Memory B cell (primary cell): ENCODE measurements around the gene DEPP1.

ENCODE experiments used
- ATAC-seq: fragments of 150-1000 bp; cut with Tn5 transposase; 2 replicates; pipeline ENCODE4 v1.10.0; 2021; ENCODE audit warnings: low read depth, mild to moderate bottlenecking, moderate library complexity
- DNase-seq, 2 donors: peaks; one replicate each; pipeline ENCODE4 v3.0.0; 2022; ENCODE audit warnings: low spot score in 2 of 2
- H3K27ac Mint-ChIP-seq: one replicate; pipeline ENCODE4 v1.8.0; 2022; ENCODE audit warnings: mild to moderate bottlenecking, moderate library complexity, mixed read lengths
- H3K27me3 Mint-ChIP-seq: one replicate; pipeline ENCODE4 v1.8.0; 2022; ENCODE audit warnings: mixed read lengths
- H3K36me3 Mint-ChIP-seq: one replicate; pipeline ENCODE4 v1.8.0; 2022; ENCODE audit warnings: mild to moderate bottlenecking, mixed read lengths
- H3K4me1 Mint-ChIP-seq: one replicate; pipeline ENCODE4 v1.8.0; 2022; ENCODE audit warnings: mixed read lengths
- H3K4me3 Mint-ChIP-seq: one replicate; pipeline ENCODE4 v1.8.0; 2022; ENCODE audit warnings: mild to moderate bottlenecking, moderate library complexity, mixed read lengths
- H3K9me3 Mint-ChIP-seq: one replicate; pipeline ENCODE4 v1.8.0; 2022; ENCODE audit warnings: mixed read lengths

DEPP1 gene

DNA sequence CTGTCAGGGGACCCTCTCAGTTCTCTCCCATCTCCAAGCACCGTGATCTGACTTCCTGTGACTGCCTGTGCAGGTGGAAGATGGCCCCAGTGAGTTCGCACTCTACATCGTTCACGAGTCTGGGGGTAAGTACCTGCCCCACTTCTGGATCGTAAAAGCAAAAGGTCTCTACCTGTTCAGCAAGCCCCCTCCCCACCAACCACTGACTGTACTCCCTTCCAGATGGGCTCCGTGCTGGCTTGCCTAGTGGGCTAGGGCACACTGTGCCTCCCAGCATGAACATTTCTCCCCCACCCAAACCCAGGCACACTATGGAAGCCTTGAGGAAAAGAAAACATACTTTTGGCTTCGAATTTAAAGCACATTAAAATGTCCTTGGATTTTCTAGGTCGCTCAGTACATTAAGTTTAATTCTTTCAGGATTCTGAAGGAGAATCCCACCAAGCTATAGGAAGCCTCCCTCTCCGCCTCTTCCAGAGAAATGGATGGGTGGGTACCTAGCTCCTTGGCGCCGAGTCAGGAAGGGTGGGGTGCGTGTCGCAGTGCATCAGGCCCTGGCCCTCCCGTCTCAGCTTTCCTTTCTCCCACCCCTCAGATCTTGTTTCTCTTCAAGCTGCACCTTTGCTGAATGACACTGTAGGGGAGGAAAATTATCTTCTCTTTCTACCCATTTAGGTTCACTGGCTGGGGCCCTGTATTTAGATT is 11.1 kb upstream of the DEPP1 start:
- no peak for ATAC-seq
- Mint-ChIP-seq H3K4me3 (no peak overlapping the region), H3K9me3 (no peaks in the 10 kb centered on the region), H3K27me3 (peaks cover 3% of the 10 kb centered on the region), H3K27ac (no peak overlapping the region), H3K36me3 (no peaks in the 10 kb centered on the region), H3K4me1 (no peaks in the 10 kb centered on the region)
- no peak for DNase-seq

DNA sequence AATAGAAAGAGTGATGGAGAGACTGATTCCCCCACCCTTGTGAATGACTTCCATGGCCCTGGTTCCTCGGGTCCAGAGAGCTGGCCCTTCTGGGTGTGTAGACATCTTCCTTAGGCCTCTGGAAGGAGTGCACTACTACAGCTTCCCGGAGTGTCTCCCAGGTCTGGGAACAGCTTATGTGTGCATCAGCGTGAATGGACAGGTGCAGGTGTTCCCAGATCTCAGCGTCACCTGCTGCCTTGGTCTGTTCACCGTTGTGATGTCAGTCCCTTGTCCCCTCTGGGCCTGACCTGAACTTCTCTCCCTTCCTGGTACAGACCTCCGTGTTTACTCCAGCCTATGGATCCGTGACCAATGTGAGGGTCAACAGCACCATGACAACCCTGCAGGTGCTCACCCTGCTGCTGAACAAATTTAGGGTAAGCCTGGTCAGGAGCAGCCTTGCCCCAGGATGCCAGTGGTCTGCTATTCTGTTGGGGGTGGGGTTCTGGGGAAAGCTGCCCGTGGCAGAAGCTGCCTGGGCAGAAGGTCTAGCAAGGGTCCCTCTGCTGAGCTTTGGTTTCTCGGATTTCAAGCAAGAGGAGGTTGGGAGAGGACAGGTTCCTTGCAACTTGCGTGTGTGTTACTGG is 10.5 kb upstream of the DEPP1 start:
- ATAC-seq (no peak), DNase-seq (no peak)
- no peak overlapping the region for H3K27ac Mint-ChIP-seq
- no peaks in the 10 kb centered on the region for H3K4me1 Mint-ChIP-seq
- peaks cover 3% of the 10 kb centered on the region for H3K27me3 Mint-ChIP-seq
- H3K4me3 Mint-ChIP-seq, result no peak overlapping the region
- H3K9me3 Mint-ChIP-seq, result no peaks in the 10 kb centered on the region
- H3K36me3 Mint-ChIP-seq, result no peaks in the 10 kb centered on the region

DNA sequence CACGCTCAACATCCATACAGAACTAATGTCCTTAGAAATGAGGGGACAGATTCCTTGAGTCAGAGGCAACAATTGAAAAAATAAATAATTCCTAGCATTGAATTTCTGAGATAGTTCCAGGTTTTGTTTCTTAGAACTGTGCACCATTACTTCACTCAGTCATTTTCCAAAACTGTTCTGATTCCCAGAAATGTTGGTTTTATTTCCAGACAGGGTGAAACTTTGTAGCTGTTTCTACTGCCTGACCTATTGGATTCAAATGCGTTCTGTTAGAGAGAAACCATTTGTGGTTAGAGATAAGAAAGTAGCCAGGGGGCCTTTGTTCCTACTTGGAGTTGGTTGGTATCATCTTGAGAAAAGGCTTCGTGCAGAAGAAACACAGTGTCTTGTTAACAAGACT is 8.1 kb upstream of the DEPP1 start:
- H3K27me3 Mint-ChIP-seq, result peaks cover 3% of the 10 kb centered on the region
- H3K36me3 Mint-ChIP-seq, result no peaks in the 10 kb centered on the region
- ATAC-seq (no peak), DNase-seq (no peak)
- no peak overlapping the region for H3K4me3 Mint-ChIP-seq
- no peak overlapping the region for H3K27ac Mint-ChIP-seq
- H3K4me1 Mint-ChIP-seq, result no peaks in the 10 kb centered on the region
- no peaks in the 10 kb centered on the region for H3K9me3 Mint-ChIP-seq

DNA sequence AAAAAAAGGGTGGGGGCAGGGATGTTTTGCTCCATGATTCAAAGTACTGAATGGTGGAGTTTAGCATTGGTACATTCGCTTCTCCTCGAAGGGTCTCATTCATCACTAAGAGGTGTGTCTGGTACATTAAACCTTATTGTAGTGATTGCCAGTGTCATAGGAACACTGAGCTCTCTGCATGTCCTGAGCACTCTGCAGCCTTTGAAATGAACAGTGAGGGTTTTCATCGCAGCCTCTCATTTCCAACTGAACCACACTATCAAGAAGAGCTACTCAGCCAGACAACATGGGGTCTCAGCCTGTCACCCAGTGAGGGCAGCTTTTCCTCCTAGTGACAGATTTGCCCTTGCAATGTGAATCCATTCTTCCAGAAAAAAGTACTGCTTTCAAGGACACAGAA is 7.6 kb upstream of the DEPP1 start:
- Mint-ChIP-seq H3K27ac (no peak overlapping the region), H3K36me3 (no peaks in the 10 kb centered on the region), H3K4me3 (no peak overlapping the region), H3K4me1 (no peaks in the 10 kb centered on the region), H3K27me3 (peaks cover 3% of the 10 kb centered on the region), H3K9me3 (no peaks in the 10 kb centered on the region)
- no peak for ATAC-seq
- DNase-seq, result no peak

DNA sequence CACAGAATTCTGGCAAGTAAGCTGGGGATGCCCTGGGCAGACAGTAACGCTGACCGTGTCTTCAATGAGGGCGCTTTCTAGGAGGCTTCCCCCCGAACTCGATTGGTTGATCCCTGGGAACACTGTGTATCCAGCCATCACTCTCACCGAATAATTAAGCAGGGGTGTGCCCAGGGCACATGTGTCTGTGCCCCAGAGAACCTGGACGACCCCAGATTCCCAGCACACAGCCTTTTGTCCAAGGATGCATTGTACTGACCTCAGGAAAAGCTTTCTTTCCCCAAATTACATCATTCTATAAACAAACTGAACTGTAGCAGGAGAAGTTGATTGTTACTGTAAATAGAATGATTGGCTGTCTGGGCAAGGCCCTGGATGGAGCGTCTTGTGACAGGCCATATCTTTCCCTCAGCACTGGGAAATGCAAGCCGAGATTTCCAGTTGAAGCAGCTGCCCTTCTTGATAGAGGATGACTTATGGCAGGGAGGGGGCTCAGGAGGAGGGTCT is 6.6 kb upstream of the DEPP1 start:
- Mint-ChIP-seq H3K27ac (no peak overlapping the region), H3K4me3 (no peak overlapping the region), H3K36me3 (no peaks in the 10 kb centered on the region), H3K27me3 (peaks cover 5% of the 10 kb centered on the region), H3K9me3 (no peaks in the 10 kb centered on the region), H3K4me1 (no peaks in the 10 kb centered on the region)
- ATAC-seq (no peak), DNase-seq (no peak)

DNA sequence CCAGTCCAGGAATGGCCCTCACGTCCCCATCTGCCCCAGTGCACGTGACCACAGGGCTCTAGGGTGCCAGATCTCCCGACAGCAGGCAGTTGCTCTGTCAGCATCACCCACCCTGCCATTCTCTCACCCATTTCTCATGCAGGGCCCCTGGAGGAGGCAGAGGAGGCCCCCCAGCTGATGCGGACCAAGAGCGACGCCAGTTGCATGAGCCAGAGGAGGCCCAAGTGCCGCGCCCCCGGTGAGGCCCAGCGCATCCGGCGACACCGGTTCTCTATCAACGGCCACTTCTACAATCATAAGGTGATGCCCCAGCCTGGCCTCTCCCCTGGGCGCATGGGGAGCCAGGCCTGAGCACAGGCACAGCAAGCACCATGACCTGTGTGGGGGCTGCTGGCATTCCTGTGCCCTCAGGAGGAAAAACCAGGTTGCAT is 6.1 kb upstream of the DEPP1 start:
- Mint-ChIP-seq H3K9me3 (no peaks in the 10 kb centered on the region), H3K27ac (no peak overlapping the region), H3K4me3 (no peak overlapping the region), H3K27me3 (peaks cover 4% of the 10 kb centered on the region), H3K4me1 (no peaks in the 10 kb centered on the region), H3K36me3 (no peaks in the 10 kb centered on the region)
- ATAC-seq (no peak), DNase-seq (no peak)

DNA sequence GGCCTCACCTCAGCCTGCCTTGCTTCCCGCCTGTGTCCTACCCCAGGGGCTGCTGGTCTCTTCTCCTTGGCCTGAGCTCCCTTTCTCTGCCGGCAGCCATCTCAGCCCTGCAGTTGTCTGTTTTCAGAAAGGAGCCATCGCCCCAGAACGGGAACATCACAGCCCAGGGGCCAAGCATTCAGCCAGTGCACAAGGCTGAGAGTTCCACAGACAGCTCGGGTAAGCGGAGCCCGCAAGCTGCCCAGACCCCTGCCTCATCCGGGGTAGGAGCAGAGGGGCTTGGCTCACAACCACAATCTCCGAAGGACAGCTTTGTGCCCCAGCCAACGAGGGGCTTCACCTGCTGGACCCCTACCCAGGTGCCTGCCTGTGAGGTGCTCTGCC is 5.3 kb upstream of the DEPP1 start:
- peaks cover 2% of the 10 kb centered on the region for H3K27me3 Mint-ChIP-seq
- no peaks in the 10 kb centered on the region for H3K36me3 Mint-ChIP-seq

DNA sequence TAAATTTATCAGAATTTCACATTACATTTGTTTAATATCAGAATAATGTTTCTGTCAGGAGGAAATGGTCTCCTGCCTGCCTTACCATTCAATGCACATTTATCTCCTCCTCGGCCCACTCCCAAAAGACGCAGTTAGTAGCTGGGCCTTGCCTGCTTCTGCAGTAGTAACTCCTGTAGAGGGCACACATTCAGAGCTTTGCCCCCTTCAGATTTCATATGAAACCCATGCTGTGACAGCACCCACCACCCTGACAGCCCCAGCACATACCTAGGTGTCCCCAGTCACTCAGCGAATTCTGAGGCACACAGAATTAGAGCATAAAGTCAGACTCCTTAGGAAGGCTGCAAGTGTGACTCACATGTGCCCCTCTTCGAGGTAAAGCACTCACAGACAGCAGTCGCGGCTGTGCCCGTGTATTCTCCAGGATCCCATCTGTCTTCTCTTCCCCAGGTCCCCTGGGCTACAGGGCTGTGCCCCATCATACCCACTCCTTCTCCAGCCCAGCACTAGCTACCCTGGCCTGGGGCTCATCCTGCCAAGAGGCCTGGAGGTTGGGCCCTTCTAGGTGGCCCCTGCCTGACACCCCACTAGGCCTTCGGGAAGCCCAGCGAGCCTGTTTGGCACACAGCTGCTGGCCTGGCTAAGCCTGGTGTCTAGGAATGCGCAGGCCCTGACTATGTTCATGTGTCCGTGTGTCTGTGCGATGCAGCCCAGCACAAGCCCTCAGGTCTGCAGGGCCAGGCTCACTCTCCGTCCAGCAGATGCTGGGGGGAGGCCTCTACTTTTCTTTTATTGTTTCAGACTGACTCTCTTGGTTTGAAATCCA is 4.7 kb upstream of the DEPP1 start:
- no peak overlapping the region for H3K4me3 Mint-ChIP-seq

More for the DNA sequence above, 5.3 kb upstream of the DEPP1 start:
- no peak for DNase-seq
- H3K4me1 Mint-ChIP-seq, result no peaks in the 10 kb centered on the region
- no peak for ATAC-seq
- H3K4me3 Mint-ChIP-seq, result no peak overlapping the region
- no peaks in the 10 kb centered on the region for H3K9me3 Mint-ChIP-seq
- no peak overlapping the region for H3K27ac Mint-ChIP-seq

DNA sequence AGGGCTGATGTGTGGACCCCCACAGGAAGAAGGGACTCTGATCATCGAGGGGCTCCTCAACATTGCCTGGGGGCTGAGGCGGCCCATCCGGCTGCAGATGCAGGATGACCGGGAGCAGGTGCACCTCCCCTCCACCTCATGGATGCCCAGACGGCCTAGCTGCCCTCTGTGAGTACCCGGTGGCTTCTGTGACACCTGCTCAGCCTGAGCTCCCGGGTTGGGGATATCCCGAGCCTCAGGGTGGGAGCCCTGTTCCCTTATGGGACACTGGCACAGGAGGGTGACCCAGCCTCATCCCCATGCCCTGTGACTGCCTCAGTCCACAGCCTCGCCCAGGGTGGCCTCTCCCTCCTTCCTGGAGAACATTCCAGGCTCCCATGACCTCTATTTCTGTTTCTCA is 3.9 kb upstream of the DEPP1 start:
- H3K27me3 Mint-ChIP-seq, result peaks cover 2% of the 10 kb centered on the region
- DNase-seq (no peak), ATAC-seq (no peak)
- H3K36me3 Mint-ChIP-seq, result no peaks in the 10 kb centered on the region
- H3K4me3 Mint-ChIP-seq, result no peak overlapping the region
- no peaks in the 10 kb centered on the region for H3K9me3 Mint-ChIP-seq
- no peak overlapping the region for H3K27ac Mint-ChIP-seq
- H3K4me1 Mint-ChIP-seq, result no peaks in the 10 kb centered on the region

More for the DNA sequence above, 4.7 kb upstream of the DEPP1 start:
- ATAC-seq (no peak), DNase-seq (no peak)
- Mint-ChIP-seq H3K4me1 (no peaks in the 10 kb centered on the region), H3K27me3 (peaks cover 2% of the 10 kb centered on the region), H3K36me3 (no peaks in the 10 kb centered on the region), H3K27ac (no peak overlapping the region), H3K9me3 (no peaks in the 10 kb centered on the region)

DNA sequence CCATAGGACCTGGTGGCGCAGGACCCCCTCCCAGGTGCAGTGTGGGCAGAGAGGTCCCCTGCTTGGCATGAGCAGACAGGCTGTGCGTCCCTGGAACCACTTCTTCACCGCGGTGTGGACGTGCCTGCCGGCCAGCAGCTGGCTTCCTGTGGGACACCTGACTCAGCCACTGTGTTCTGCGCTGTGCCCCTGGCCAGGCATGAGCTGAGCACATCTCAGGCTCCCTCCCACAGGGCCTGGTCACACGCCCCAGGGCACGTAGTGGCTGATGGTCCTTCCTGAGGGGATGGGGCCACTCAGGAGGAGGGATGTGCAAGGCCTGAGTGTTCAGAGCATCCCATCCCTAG is 3.5 kb upstream of the DEPP1 start:
- ATAC-seq (no peak), DNase-seq (no peak)
- H3K27me3 Mint-ChIP-seq, result peaks cover 3% of the 10 kb centered on the region
- no peaks in the 10 kb centered on the region for H3K4me1 Mint-ChIP-seq
- no peak overlapping the region for H3K4me3 Mint-ChIP-seq
- H3K9me3 Mint-ChIP-seq, result no peaks in the 10 kb centered on the region
- H3K36me3 Mint-ChIP-seq, result no peaks in the 10 kb centered on the region
- no peak overlapping the region for H3K27ac Mint-ChIP-seq

DNA sequence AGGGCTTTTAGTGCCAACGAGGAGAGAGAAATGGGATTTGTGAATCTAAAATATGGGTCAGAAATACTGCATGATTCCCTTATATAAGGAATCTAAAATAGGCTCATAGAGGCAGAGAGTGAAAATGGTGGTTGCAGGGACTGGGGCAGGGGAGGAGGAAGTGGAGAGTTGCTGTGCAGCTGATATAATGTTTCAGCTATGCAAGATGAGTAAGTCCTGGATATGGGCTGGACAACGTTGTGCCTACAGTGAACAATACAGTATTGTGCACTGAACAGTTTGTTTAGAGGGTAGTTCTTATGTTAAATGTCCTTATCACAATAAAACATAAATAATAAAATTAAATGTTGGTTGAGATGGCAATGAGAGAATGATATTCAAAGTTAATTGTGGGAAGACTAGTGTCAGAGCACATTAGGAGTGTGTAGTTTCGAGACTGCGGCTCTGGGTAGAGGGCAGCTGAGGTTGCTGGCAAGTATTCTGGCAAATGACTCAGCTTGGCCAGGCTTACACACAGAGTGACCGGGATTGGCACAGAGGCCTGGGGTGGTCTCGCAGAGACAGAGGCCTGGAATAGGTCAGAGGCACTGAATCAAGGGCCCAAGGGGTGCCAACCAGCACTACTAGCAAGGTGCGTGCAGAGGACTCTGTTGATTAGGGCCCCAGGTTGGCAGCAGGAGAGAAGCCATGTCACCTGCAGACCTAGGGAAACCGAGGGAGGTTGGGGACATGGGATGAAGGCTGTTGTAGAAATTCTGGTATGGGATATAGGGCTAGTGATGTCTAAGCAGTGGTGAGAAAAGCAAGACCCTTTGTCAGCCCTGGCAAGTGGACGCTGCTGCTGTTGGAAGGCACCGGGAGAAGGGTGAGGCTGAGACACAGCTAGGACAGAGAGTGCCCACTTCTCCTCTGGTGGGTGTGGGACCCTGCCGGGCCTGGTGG is 2.8 kb upstream of the DEPP1 start:
- Mint-ChIP-seq H3K36me3 (no peaks in the 10 kb centered on the region), H3K27ac (no peak overlapping the region), H3K27me3 (peaks cover 5% of the 10 kb centered on the region), H3K4me3 (no peak overlapping the region), H3K4me1 (no peaks in the 10 kb centered on the region), H3K9me3 (no peaks in the 10 kb centered on the region)
- DNase-seq (no peak), ATAC-seq (no peak)

DNA sequence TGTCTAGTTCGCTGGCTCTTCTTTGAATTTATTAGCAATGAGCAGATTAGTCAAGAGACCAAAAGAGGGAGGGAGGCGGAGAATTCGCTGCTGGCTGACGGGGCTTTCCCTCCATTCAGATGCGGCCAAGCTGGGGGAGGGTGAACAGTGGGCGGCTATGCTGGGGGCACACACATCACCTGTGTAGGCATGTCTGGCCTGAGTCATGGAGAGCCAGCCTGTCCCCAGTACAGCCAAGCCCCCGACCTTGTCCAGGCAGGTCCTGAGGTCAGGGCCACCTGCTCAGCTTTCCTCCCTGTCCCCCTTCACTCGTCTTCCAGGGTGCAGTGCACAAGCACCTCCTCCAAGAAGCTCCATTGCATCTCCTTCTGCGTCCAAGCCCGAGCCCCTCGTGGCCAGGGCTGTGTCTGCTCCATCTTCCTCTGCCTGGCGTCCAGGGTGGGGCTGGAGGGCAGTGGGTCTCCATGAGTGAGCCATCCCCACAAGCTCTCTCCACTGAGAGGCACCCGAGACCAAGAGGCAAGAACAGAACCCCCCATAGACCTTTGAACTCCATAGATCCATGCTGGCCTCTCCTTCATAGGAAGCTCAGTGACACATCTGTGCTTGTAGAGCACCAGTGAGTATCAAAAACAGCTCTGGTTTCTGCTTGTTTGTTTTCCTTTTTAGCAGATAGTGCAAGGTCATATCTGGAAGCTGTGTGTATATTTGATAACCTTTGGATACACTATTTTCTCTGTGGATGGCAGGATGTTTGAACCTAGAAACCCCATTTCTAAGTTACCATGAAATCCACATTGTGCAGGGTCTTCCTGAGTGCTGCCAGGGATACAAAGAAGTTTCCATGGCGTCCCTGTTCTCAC is 1.9 kb upstream of the DEPP1 start:
- no peak overlapping the region for H3K27ac Mint-ChIP-seq

More for the DNA sequence above, 1.9 kb upstream of the DEPP1 start:
- Mint-ChIP-seq H3K36me3 (no peaks in the 10 kb centered on the region), H3K27me3 (peaks cover 5% of the 10 kb centered on the region), H3K4me3 (no peak overlapping the region), H3K4me1 (no peaks in the 10 kb centered on the region), H3K9me3 (no peaks in the 10 kb centered on the region)
- ATAC-seq (no peak), DNase-seq (no peak)
